Anterior cingulate cortex (tissue), 58 donors: Measurements from ENCODE around the gene TEX2.
"Not testable (repeated sequence)": the region's sequence is repeated elsewhere in the genome, so short reads cannot be mapped to it uniquely, and the experiment has no call there.

Experiments
- DNase-seq, 58 donors: peaks; one replicate each; lab custom pipeline; 2025; lab: John Stamatoyannopoulos, UW

Gene TEX2

DNA sequence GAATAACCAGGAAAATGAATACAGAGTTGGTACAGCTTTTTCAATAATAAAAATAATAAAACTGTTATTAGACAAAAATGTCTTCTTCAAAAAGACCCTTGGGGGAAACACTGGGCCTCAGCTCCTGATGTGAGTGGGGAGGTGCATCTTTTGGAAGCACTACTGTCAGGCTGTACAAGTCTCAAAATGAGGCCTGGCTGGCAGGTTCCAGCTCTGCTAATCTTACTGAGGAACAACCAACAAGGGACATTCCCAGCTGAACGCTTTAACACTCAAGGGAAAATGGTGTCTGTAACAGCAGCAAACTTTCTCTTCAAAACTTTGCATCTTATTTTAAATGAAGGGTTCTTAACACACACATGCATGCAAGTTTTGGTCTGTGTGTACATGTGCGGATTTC lies 19.7 kb downstream of the TEX2 start:
- no peak for DNase-seq

DNA sequence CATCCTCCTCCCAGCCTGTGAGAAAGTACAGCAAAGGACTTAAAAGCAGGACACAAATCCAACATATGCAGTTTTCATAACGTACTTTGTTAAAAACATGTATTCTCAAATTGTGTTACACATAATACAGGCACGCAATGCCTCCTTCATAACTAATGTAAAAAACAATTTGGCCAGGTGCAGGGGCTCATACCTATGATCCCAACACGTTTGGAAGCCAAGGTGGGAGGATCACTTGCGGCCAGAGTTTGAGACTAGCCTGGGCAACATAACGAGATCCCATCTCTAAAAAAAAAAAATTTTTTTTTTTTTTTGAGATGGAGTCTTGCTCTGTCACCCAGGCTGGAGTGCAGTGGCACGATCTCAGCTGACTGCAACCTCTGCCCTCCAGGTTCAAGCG lies 20.4 kb downstream of the TEX2 start:
- no peak for DNase-seq

DNA sequence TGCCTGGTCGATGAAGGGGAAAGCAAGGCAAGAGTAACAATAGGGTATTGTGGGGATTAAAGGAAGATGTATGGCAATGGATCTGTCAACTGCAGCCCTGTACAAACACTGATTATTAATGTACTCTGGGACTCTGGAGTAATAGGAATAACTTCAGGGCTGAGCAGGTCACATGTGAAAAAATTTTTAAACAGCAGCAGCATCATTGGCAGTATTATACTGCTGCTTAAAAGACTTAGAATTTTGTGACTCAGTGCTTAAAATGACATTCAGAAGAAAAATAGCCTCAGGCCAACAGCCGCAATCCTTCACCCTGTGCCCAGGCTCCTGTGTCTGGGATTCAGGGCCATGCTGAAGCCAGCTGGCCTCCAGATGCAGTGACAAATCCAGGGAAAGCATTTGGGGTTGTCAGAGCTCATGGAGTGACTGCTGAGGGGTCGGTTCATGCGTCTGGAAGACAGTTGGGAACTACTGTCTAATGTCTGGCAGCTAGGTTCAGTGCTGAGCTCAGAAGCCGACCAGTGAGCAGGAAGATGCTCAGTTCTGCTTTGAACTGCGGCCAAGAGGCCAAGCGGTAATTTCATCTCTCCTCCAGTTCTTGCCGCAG lies 22.2 kb downstream of the TEX2 start:
- DNase-seq = peak in 18 of 58 donors; percentile 5 to 55 (median 22)

DNA sequence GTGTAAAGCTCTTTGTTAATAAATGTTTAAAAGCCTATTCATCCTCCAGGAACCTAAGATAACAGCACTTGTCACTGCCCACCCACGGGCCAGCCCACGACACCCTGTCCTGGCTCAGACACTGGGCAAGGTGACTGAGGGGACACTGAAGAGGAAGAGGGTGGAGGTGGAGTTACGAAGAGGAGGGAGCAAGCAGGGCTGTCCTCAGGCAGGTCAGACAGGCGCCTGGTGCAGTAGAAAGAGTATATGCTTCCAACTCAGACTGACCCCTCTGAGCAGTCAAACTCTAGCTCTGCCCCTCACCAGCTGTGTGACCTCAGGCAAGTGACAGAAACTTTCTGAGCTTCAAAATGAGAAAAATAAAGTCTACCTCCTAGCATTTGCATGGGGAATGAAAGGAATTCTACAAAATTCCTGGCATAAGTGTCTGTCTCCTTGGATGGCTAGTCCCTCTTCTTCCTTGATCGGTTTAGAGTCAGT lies 22.8 kb downstream of the TEX2 start:
- DNase-seq = no peak

DNA sequence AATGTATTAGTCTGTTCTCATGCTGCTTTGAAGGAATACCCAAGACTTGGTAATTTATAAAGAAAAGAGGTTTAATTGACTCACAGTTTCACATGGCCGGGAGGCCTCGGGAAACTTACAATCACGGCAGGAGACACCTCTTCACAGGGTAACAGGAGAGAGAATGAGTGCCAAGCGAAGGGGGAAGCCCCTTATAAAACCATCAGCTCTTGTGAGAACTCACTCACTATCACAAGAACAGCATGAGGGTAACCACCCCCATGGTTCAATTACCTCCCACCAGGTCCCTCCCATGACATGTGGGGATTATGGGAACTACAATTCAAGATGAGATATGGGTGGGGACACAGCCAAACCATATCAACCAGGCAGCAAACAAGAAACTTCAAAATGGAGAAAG lies 24.6 kb downstream of the TEX2 start:
- DNase-seq = not testable (repeated sequence)

DNA sequence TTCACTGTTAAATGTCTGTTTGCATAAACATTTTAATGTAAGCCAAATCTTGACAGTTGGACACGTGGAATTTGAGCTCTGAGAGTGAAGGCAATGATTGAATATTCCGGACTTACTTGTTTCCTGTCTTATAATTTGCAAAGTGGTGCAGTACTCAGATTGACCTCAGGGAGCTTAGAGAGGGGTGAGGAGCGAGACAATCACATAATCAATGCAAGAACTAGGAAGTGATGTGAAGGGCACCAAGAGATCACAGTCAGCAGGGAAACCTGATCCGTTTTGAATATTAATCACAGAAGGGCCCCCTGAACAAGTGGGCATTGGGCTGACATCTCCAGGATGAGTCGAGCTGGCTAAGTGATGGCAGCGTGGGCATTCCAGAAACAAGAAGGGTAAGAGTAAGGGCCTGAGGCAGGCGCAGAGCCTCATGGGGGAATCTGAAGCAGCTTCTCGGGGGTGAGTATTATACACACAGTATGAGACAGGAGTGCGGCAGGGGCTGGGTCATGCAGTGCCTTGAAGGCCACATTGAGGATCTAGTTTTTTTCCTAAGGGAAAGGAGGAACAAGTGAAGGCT lies 26.1 kb downstream of the TEX2 start:
- no peak for DNase-seq

DNA sequence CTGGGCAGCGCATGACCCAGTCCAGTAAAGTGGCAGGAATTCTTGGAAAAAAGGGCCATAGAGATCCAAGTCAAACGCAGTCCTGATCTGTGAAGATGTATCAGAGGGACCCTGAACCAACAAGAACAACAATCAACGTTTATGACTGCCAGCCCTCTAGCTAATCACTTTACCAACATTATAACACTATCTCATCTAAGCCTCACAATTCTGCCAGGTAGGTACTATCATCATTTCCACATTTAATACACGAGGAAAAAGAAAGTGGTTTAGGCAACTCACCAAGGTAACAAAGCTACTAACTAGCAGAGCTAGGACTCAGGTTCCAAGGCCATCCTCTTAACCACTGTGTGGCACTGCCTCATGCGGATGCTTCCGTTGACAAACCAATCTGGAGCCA lies 28.1 kb downstream of the TEX2 start:
- DNase-seq = no peak

DNA sequence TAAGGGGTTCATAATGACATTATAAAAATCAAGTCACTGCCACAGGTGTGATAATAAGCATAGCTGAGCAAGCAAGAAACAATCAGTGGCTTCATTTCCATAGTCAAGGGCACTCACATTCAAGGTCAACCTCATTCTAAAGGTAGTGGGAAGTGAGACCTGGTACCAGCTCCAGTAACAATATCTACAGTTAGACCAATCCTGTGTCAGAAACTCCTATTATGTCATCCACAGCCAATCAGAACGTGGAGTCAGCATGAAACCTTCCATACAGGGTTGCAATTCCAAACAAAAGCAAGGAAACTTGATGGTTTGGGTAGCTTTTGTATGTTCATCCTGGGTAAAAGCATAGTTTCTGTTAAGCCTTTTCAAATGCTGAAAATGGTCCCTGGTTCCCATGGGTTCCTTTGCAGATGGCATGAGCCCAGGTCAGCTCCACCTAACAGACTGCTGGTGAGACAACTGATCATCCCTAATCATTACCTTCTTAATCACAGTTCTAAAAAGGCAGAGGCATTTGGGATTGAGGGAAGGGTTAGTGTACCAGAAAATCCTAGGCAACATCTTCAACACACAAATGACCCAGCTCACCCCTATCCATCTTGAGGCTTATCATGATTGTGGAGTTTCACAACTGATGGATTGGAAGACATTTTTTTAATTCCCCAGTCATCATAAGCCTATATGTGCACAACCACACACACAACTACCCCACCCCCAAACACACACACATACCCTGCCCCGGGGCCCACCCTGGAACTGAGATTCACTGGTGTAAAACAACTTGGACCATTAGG lies 30.4 kb downstream of the TEX2 start:
- DNase-seq = no peak

DNA sequence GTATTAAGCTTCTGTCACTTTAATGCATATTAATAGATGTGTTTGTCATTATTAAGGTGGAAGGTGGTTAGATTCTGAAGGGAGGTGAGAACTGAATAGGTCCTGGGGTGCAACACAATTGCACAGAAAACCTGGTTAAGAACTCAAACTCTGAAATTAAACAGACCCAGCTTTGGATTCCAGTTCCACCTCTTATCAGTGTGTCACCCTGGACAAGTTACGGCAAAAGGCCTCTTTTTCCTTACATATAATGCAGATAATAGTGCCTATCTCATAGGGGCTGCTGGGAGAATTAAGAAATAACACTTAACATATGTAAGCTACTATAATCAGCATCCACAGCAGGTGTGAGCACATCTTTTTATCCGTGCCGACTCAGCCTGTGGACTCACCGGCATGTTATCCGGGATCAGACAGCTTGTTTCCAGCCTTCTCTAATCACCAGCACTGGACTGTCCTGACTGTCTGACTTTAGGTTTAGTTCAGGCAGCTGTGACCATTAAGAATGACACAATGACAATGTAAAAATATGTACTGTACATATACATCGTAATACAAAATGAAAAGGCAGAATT lies 31.4 kb downstream of the TEX2 start:
- no peak for DNase-seq

DNA sequence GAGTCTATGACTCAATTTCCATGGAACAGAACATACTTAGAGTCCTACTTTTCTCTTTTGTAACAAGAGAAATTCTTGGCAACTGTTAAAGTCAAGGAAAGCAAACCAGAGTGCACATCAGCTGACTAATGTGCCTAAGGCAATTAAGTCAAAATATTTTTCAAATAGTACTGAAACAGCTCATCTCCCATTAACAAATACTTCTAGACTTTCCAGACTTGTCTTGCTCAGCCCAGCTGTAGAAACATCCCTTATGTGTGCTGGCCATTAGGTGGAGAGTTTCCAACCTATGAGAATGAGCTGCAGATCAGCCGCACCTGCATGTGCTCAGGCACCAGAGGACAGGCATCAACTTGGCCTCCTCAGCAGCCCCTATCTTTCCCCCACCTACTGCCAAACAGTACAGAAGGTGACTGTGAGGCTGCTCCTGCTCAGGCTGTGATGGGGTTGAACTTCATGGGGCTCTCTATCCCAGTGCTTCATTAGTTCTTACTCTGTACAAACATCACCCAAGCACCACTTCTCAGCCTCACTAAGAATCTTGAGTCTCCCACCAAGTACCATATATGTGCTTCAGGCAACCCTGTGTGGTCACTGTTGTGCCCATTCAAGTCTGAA lies 32.2 kb downstream of the TEX2 start:
- no peak for DNase-seq

DNA sequence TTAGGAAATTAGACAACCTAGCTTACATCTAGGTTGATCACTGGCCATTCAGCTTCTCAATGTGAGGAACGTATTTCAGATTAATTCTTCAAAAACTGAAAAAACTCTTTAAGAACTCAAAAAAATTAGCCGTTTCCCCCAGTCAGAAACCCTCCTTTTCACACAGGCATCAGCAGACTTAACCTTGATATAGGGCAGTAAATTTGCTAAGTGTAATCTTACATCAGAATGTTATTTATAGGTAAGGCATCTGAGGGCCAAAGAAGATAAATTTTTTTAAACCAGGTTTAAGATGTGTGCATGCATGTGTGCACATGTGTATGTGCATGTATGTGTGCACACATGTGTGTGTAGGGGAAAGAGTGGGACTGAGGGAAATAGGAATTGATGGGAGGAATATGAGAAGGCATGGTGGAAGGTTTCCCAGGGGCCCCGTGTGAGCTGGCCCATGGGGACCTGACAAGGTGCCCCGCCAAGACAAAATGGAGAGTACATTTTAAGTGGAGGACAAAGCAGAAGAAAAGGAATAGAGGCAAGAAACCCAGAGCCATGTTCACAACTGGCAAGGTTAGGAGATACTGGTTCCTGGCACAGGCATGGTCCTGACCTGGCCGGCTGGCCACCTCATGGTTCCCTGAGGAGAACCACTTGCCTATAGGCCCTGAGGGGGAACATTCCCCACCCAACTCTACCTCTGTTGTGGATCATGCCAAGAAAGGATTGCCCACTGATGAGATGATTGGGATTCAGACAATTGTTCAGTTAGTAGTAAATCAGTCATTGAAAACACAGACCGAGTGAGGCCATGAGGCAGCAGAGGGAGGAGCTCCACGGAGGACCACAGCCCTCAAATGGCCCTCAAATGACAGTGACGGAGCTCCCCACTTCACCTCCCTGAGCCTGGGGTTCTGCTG lies 33.0 kb downstream of the TEX2 start:
- no peak for DNase-seq

DNA sequence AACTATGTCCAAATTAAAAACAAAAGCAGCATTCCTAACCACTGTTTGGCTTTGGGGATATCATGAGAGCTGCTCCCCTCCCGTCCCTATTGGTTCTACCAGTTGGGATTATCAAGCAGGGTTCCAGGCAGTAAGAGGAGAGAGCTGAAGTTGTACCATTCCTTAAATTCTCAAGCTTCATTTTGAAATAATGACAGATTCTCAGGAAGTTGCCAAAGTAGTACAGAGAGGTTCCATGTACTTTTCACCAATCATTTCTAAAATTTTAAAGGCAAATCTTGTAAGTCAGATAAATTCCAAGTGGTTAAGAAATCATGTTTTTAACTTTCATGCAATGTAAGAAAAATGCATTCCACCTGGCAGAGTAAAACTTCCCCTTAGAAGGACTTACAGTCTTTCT lies 36.9 kb downstream of the TEX2 start:
- no peak for DNase-seq

DNA sequence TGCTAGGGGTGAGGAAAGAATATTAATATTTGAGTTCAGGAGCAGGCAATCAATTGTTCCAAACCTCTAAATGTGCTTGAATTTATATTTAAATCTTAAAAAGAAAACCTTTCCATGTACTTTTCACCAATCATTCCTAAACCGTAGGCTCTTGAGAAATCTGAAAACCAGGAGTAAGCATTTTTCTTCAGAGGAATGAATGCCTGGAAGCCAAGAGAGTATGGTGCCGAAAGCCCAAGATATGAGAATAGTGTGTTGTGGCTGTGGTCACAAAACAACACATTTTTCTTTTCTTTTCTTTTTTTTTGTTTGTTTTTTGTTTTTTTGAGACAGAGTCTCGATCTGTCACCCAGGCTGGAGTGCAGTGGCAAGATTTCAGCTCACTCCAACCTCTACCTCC lies 37.6 kb downstream of the TEX2 start:
- no peak for DNase-seq

DNA sequence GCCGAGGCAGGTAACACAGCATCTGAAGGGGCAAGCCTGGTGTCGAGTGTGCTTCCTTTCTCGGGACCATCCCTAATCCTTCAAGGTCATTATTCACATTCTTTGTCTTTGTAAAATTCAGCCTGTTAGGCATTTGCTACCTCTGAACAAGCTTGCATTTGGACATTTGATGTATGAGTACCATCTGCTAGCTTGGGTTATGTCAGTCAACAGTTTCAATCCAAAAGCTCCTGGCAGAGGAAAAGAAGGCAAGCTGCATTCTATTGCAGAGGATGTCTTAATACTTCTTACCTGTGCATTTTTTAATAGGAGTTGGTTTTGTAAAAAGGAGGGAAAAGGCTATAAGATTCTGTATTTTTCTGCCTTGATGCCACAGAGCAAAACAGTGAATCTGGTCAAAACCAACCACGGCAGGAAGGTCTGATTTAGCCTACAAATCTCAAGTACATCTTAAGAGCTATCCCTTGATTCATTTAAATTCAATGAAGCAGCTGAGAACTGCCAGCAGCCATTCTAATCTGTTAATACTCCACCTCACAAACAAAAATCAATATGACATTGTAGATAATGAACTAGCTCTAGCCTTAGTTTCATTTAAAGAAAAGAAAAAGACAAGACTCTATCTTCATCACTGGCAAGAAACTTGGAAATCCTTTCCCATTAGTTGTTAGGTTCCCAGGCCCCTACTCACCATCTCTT lies 39.0 kb downstream of the TEX2 start:
- DNase-seq = no peak

DNA sequence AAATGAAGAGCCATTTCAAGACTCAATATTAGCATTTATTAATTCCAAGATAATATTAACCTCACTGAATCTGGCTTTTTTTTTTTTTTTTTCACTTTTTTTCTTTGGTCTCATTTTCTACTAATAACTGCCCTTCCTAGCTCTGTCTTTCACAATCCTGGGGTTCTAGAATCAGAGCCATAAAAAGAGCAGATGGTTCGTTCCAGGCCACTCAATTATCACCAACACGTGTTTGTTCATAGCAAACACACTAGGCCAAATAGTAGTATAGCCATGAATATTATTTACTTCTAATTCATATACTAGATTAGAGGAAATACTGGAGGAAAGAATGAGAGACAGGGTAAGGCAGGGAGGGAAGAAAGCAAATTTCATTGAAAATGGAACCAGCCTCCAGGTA lies 39.8 kb downstream of the TEX2 start:
- no peak for DNase-seq

DNA sequence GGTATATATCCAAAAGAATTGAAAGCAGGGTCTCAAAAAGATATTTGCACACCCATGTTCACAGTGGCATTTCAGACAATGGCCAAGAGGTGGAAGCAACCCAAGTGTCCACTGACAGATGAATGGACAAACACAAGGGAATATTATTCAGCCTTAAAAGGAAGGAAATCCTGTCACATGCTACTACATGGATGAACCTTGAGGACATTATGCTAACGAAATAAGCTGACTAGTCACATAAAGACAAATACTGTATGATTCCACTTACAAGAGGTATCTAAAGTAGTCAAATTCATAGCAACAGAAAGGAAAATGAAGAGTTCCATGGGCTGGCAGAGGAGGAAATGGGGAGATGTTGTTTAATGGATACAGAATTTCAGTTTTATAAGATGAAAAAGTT lies 41.4 kb downstream of the TEX2 start:
- no peak for DNase-seq

DNA sequence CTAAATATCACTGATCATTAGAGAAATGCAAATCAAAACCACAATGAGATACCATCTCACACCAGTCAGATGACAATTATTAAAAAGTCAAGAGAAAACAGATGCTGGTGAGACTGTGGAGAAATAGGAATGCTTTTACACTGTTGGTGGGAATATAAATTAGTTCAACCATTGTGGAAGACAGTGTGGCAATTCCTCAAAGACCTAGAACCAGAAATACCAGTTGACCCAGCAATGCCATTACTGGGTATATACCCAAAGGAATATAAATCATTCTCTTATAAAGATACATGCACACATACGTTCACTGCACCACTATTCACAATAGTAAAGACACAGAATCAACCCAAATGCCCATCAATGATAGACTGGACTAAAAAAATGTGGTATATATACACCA lies 42.5 kb downstream of the TEX2 start:
- not testable (repeated sequence) for DNase-seq

DNA sequence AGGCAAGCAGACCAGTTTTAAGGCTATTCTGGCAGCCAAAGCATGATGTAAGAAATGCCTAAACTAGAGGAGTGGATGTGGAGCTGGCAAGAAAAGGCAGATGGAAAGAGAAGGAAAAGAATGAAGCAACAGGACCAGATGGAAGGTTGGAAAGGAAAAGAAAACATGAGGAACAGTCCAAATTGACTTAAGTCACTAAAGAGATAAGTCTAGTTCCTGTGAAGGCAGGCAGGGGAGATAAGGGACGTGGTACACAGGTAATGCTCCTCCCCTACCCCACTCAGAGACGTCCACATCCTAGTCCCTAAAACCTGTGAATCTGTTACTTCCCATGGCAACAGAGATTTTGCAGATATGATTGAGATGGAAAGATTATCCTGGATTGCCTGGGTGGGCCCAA lies 43.5 kb downstream of the TEX2 start:
- DNase-seq = no peak

DNA sequence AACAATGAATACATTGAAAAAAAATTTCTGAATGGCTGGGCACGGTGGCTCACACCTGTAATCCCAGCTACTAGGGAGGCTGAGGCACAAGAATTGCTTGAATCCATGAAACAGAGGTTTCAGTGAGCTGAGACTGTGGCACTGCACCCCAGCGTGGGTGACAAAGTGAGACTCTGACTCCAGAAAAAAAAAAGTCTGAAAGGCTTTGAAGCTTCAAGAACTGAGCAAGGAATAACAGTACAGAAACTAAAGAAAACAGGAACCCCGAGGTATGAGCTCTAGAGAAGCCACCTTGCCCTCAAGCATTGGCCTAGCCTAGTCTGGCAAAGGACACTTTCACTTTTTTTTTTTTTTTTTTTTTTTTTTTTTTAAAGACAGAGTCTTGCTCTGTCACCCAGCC lies 45.0 kb downstream of the TEX2 start:
- no peak for DNase-seq
